ENCODE measurements around the gene WDPCP. TPM values are rescaled to one million over a fixed set of nuclear protein-coding genes. Genes with fewer than 3 reads are reported as not detected.

Gene WDPCP
- total and polyA plus RNA-seq, 2 of the 13 experiments (the other 11 are each of a cell fraction or from before 2014, with no cell fraction given): 2.9 to 5.2 TPM

DNA sequence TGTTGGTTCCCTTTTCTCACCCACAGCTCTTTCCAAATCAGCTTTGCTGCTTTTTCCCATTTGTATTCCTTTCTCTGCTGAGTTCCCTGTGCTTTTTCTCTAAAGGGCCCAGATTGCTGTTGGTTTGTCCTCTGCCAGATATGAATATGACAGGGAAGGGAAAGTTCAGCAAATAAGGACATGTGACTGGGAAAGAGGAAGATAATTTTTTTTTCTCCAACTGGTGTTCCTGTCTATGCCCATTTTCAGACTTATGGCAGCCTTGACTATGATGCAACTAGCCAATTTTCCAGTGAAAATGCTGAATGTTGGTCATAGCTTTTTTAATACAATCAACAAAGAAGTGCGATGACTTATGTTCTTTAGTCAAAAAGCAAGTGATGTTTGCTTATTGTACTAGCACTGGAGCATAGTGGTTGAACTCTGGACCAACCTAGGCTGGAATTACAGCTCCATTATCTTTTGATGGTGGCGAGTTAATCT lies 8.2 kb upstream of the WDPCP start (continued):
- TF ChIP-seq, protein P1, sequence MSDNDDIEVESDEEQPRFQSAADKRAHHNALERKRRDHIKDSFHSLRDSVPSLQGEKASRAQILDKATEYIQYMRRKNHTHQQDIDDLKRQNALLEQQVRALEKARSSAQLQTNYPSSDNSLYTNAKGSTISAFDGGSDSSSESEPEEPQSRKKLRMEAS (IDR thresholded peaks at IDR 0.05): no peak
- no peak for TF ChIP-seq NFIB (CRISPR knock-in tag; IDR thresholded peaks at IDR 0.05; ENCODE audit: borderline replicate concordance)
- no peak for TF ChIP-seq FOXA1 (IDR thresholded peaks at IDR 0.05)
- peak; percentile 70 for TF ChIP-seq FOXA1 (CRISPR knock-in tag; IDR thresholded peaks at IDR 0.05)
- peak; percentile 42; the same call in 1 of the 2 replicates for TF ChIP-seq HMG20A (CRISPR knock-in tag; IDR thresholded peaks at IDR 0.05; ENCODE audit: borderline replicate concordance)
- TF ChIP-seq, protein P2, sequence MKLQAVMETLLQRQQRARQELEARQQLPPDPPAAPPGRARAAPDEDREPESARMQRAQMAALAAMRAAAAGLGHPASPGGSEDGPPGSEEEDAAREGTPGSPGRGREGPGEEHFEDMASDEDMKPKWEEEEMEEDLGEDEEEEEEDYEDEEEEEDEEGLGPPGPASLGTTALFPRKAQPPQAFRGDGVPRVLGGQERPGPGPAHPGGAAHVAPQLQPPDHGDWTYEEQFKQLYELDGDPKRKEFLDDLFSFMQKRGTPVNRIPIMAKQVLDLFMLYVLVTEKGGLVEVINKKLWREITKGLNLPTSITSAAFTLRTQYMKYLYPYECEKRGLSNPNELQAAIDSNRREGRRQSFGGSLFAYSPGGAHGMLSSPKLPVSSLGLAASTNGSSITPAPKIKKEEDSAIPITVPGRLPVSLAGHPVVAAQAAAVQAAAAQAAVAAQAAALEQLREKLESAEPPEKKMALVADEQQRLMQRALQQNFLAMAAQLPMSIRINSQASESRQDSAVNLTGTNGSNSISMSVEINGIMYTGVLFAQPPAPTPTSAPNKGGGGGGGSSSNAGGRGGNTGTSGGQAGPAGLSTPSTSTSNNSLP (IDR thresholded peaks at IDR 0.05; ENCODE audit: low read depth, low read length): peak; percentile 84
- peak; percentile 49; the same call in 1 of the 2 replicates for TF ChIP-seq MIXL1 (CRISPR knock-in tag; IDR thresholded peaks at IDR 0.05)
- TF ChIP-seq TBX3 (IDR thresholded peaks at IDR 0.05; ENCODE audit: borderline replicate concordance): no peak
- no peak for TF ChIP-seq ZNF646 (CRISPR knock-in tag; IDR thresholded peaks at IDR 0.05)
- TF ChIP-seq CERS6 (CRISPR knock-in tag; IDR thresholded peaks at IDR 0.05): no peak
- TF ChIP-seq ZNF629 (CRISPR knock-in tag; conservative IDR thresholded peaks at IDR 0.05): peak; percentile 66
- peak; percentile 33 for TF ChIP-seq YY1 (IDR thresholded peaks at IDR 0.05; ENCODE audit: insufficient read depth, insufficient replicate concordance, low read depth, low read length)
- TF ChIP-seq ELF3 (CRISPR knock-in tag; IDR thresholded peaks at IDR 0.05): peak; percentile 41; the same call in 1 of the 2 replicates
- no peak for TF ChIP-seq NONO (IDR thresholded peaks at IDR 0.05)
- TF ChIP-seq NONO (CRISPR knock-in tag; conservative IDR thresholded peaks at IDR 0.05): 0 out of 2 replicates have a peak, but pooled peaks have one; percentile 15

Data from HepG2 (cell line).